Right lobe of liver (tissue), 4 donors: ENCODE data around the gene CALY.

Experiments used
- CTCF ChIP-seq, 4 donors: fragments of 200-600 bp in 3 of 4; fragments of 450-650 bp in 1 of 4; IDR thresholded peaks; one replicate each; pipeline versions ENCODE4 v1.5.1 to v1.8.0; 2016 to 2022; ENCODE audit warnings: antibody characterized with exemption in 4 of 4, mild to moderate bottlenecking in 2 of 4
- POLR2A ChIP-seq: fragments of 450-650 bp; IDR thresholded peaks from one replicate; pipeline ENCODE4 v1.6.1; 2017; ENCODE audit warnings: antibody characterized with exemption, mild to moderate bottlenecking
- donor health status: DM: no; HTN: no; CAD: no.
- donor health status: DM: no; HTN: no; CAD: no.
- donor health status: DM: no; HTN: yes; CAD: no.

- peak; percentile 64 to 73 (median 72) for TF ChIP-seq CTCF (IDR thresholded peaks at IDR 0.05)
- no peak for TF ChIP-seq POLR2A
Measured at GRCh38 chr10:133318494-133319127, 18.1 kb downstream of the CALY start.
